Loucy (cell line): ENCODE measurements around the gene ADGRE1.
A peak's percentile ranks its signal among the peaks of the same experiment; 100 is the strongest.

ENCODE experiments used
- H2AFZ ChIP-seq: fragments of 200-600 bp; sonication (generic); 2 replicates; pipeline ENCODE4 v1.6.0; 2016; ENCODE audit warnings: antibody characterized with exemption, mild to moderate bottlenecking, low read length, moderate library complexity
- H3F3A ChIP-seq: fragments of 200-600 bp; 2 replicates; pipeline ENCODE4 v1.6.0; 2016; ENCODE audit warnings: antibody characterized with exemption, low read depth, mild to moderate bottlenecking
- H3K27me3 ChIP-seq: fragments of 200-600 bp; sonication (generic); 2 replicates; pipeline ENCODE4 v1.6.1; 2014; ENCODE audit warnings: low read length, mild to moderate bottlenecking; ENCODE audit not compliant: insufficient read depth, poor library complexity, severe bottlenecking
- H3K36me3 ChIP-seq: fragments of 200-600 bp; sonication (generic); 2 replicates; pipeline ENCODE4 v1.6.1; 2016; ENCODE audit warnings: low read length; ENCODE audit not compliant: insufficient read depth
- H3K4me1 ChIP-seq: fragments of 200-600 bp; sonication (generic); 2 replicates; pipeline ENCODE4 v1.5.1; 2014; ENCODE audit warnings: low read length, mild to moderate bottlenecking; ENCODE audit not compliant: insufficient read depth, poor library complexity, severe bottlenecking
- H3K4me2 ChIP-seq: fragments of 200-600 bp; sonication (generic); 2 replicates; pipeline ENCODE4 v1.6.0; 2014; ENCODE audit warnings: antibody characterized with exemption, low read length, low read depth, mild to moderate bottlenecking; ENCODE audit not compliant: poor library complexity, severe bottlenecking
- H3K4me3 ChIP-seq: fragments of 200-600 bp; sonication (generic); 2 replicates; pipeline ENCODE4 v1.5.1; 2014; ENCODE audit warnings: low read length, mild to moderate bottlenecking, mixed read lengths; ENCODE audit not compliant: poor library complexity, severe bottlenecking
- H3K79me2 ChIP-seq: fragments of 200-600 bp; sonication (generic); 2 replicates; pipeline ENCODE4 v1.6.1; 2014; ENCODE audit warnings: low read length; ENCODE audit not compliant: insufficient read depth
- H3K9ac ChIP-seq: fragments of 200-600 bp; sonication (generic); 2 replicates; pipeline ENCODE4 v1.6.0; 2014; ENCODE audit warnings: mild to moderate bottlenecking, low read depth, low read length, moderate library complexity; ENCODE audit not compliant: poor library complexity, severe bottlenecking
- H3K9me2 ChIP-seq: fragments of 200-600 bp; sonication (generic); replicated peaks from 2 replicates; pipeline ENCODE4 v1.6.1; 2016; ENCODE audit warnings: low read depth, low read length, mixed read lengths
- H3K9me3 ChIP-seq: fragments of 200-600 bp; sonication (generic); 2 replicates; pipeline ENCODE4 v1.6.1; 2014; ENCODE audit warnings: mild to moderate bottlenecking, antibody characterized with exemption, low read length, low read depth; ENCODE audit not compliant: insufficient read depth
- H4K20me1 ChIP-seq: fragments of 200-600 bp; sonication (generic); 2 replicates; pipeline ENCODE4 v1.6.0; 2014; ENCODE audit warnings: antibody characterized with exemption, low read length, mild to moderate bottlenecking; ENCODE audit not compliant: insufficient read depth, poor library complexity, severe bottlenecking
- EZH2phosphoT487 ChIP-seq: fragments of 200-600 bp; IDR thresholded peaks from 2 replicates; pipeline ENCODE4 v1.6.1; 2018; ENCODE audit warnings: antibody characterized with exemption, mild to moderate bottlenecking, moderate library complexity, borderline replicate concordance
- TF ChIP-seq, protein P1 (sequence below): fragments of 200-600 bp; sonication (generic); conservative IDR thresholded peaks from 2 replicates; pipeline ENCODE4 v1.5.1; 2014; ENCODE audit warnings: mild to moderate bottlenecking, antibody characterized with exemption, low read length

The ADGRE1 gene, protein sequence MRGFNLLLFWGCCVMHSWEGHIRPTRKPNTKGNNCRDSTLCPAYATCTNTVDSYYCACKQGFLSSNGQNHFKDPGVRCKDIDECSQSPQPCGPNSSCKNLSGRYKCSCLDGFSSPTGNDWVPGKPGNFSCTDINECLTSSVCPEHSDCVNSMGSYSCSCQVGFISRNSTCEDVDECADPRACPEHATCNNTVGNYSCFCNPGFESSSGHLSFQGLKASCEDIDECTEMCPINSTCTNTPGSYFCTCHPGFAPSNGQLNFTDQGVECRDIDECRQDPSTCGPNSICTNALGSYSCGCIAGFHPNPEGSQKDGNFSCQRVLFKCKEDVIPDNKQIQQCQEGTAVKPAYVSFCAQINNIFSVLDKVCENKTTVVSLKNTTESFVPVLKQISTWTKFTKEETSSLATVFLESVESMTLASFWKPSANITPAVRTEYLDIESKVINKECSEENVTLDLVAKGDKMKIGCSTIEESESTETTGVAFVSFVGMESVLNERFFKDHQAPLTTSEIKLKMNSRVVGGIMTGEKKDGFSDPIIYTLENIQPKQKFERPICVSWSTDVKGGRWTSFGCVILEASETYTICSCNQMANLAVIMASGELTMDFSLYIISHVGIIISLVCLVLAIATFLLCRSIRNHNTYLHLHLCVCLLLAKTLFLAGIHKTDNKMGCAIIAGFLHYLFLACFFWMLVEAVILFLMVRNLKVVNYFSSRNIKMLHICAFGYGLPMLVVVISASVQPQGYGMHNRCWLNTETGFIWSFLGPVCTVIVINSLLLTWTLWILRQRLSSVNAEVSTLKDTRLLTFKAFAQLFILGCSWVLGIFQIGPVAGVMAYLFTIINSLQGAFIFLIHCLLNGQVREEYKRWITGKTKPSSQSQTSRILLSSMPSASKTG

DNA sequence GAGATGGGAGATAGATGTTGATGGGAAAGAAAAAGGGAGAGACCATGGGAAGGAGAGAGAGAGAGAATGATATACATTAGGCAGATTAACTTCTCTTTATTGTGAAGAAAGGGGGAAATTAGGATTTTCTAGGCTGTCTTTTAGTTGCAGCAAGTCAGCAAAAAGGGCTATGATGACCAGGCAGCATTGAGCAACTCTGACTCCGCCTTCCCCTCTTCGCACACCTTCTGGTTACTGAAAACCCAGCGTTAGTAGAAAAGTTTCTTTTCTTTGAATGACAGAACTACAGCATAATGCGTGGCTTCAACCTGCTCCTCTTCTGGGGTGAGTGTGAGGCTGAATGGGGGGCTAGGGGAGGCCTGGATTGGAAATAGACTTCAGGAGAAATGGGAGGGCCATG is at the start of gene ADGRE1:
Gene ADGRE1 (plus strand): TSS at position 264 of the 400 bp plus-strand sequence. CDS start 30 bp downstream, at position 294.
- no peaks in the 10 kb centered on the region for H3K9me3 ChIP-seq
- no peaks in the 10 kb centered on the region for H3K36me3 ChIP-seq
- H3F3A ChIP-seq, result 0 out of 2 replicates have a peak, but pooled peaks cover 2% of the 10 kb centered on the region
- 0 out of 2 replicates have a peak within 1 kb of the TSS, but pooled peaks have one; percentile 7 for H2AFZ ChIP-seq
- no peak for TF ChIP-seq EZH2phosphoT487
- H3K4me2 ChIP-seq, result no peak within 1 kb of the TSS
- no peaks in the 10 kb centered on the region for H3K27me3 ChIP-seq
- H3K79me2 ChIP-seq, result no peaks in the 10 kb centered on the region
- H3K9me2 ChIP-seq, result no peaks in the 10 kb centered on the region
- no peaks in the 10 kb centered on the region for H4K20me1 ChIP-seq
- no peak within 1 kb of the TSS for H3K4me3 ChIP-seq
- H3K4me1 ChIP-seq, result peaks cover 29% of the 10 kb centered on the region
- H3K9ac ChIP-seq, result no peak within 1 kb of the TSS

DNA sequence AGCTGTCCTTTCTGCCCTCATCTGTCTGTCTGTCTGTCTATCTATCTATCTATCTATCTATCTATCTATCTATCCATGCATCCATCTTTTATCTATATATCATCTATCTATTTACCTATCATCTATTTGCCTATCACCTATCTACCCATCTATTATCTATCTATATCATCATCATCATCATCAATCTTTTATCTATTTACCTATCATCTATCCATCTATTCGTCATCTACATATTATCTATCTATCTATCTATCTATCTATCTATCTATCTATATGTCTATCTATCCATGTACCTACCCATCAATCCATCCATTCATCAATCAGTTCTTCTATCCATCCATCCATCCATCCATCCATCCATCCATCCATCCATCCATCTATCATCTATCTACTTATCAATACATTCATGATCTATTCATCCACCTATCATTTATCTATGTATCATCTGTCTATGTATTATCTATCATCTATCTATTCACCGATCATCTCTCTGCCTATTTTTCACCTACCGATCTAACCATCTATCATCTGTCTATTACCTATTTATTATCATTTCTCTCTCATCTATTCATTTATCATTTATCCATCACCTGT is 49.2 kb upstream of the ADGRE1 start:
- Histone ChIP-seq H3K79me2 (no peaks in the 10 kb centered on the region), H3K4me2 (no peak overlapping the region), H3K36me3 (peaks cover 76% of the 10 kb centered on the region), H3K9ac (no peak overlapping the region), H3F3A (no peaks in the 10 kb centered on the region), H3K4me1 (no peaks in the 10 kb centered on the region), H2AFZ (no peak overlapping the region), H3K9me3 (no peaks in the 10 kb centered on the region), H3K9me2 (no peaks in the 10 kb centered on the region), H4K20me1 (no peaks in the 10 kb centered on the region), H3K4me3 (no peak overlapping the region), H3K27me3 (no peaks in the 10 kb centered on the region)
- no peak for TF ChIP-seq EZH2phosphoT487
- TF ChIP-seq, protein P1, sequence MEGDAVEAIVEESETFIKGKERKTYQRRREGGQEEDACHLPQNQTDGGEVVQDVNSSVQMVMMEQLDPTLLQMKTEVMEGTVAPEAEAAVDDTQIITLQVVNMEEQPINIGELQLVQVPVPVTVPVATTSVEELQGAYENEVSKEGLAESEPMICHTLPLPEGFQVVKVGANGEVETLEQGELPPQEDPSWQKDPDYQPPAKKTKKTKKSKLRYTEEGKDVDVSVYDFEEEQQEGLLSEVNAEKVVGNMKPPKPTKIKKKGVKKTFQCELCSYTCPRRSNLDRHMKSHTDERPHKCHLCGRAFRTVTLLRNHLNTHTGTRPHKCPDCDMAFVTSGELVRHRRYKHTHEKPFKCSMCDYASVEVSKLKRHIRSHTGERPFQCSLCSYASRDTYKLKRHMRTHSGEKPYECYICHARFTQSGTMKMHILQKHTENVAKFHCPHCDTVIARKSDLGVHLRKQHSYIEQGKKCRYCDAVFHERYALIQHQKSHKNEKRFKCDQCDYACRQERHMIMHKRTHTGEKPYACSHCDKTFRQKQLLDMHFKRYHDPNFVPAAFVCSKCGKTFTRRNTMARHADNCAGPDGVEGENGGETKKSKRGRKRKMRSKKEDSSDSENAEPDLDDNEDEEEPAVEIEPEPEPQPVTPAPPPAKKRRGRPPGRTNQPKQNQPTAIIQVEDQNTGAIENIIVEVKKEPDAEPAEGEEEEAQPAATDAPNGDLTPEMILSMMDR, result no peak

DNA sequence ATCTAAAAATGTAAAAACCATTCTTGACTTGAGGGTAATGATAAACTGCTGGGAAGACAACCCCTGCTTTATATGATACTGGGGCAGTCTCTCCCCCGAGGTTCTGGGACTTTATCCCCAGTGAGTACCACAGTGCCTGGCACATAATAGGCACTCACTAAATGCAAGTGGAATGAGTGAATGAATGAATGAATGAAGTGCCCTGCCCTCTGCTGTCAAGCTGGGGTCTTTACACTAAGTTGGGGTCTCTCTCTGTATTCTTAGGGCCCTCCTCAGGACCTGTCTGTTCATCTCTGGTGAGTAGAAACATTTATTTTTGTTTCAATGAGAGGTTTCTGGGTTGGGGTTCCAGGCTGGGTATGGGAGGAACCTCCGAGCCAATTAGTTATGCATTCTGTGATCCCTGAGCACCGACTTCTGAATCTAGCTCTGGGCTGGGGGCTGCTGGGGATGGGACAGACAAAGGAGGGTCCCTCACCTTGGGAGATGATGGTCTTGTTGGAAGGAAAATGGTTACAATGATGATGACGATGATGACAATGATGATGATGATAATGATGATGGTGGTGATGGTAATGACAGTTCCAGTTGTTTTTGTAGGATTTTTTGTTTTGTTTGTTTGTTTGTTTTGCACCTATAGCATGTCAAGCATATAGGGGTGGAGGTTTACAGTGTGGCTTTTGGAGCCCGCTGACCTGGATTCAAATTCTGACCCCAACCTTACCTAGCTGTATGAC is 44.3 kb upstream of the ADGRE1 start:
- H3K27me3 ChIP-seq, result no peaks in the 10 kb centered on the region
- no peaks in the 10 kb centered on the region for H3K9me2 ChIP-seq

More for the DNA sequence above, 44.3 kb upstream of the ADGRE1 start:
- Histone ChIP-seq H3K4me2 (no peak overlapping the region), H3K4me3 (no peak overlapping the region), H4K20me1 (peaks cover 1% of the 10 kb centered on the region), H2AFZ (no peak overlapping the region), H3K9ac (no peak overlapping the region), H3F3A (peaks cover 4% of the 10 kb centered on the region; the same call in 1 of the 2 replicates), H3K36me3 (peaks cover 49% of the 10 kb centered on the region; the same call in 1 of the 2 replicates), H3K9me3 (no peaks in the 10 kb centered on the region), H3K4me1 (no peaks in the 10 kb centered on the region), H3K79me2 (no peaks in the 10 kb centered on the region)
- TF ChIP-seq EZH2phosphoT487, result no peak
- TF ChIP-seq, protein P1, result no peak
